PC-9 (cell line): ENCODE results near the gene HAGHL. TPM values are rescaled to one million over a fixed set of nuclear protein-coding genes. Genes with fewer than 3 reads are reported as not detected.

Experiments
- BruUV-seq: library from RNA; stranded (reverse); fragments of 400-500 nt; replicated peaks from 2 replicates; lab custom pipeline; 2021; lab: Mats Ljungman, UMichigan
- CTCF ChIA-PET: fragments of 300-600 bp; sonication (Branson Sonifier 250); formaldehyde crosslinking; loops from one replicate; lab custom pipeline; 2022; ENCODE audit warnings: antibody characterized with exemption; lab: Charles Lee
- POLR2A ChIA-PET: fragments of 300-600 bp; sonication (Branson Sonifier 250); formaldehyde crosslinking; loops from one replicate; lab custom pipeline; 2022; ENCODE audit warnings: antibody characterized with exemption; ENCODE audit not compliant: unreplicated experiment; lab: Charles Lee
- DNase-seq, 2 experiments: peaks; one replicate each; pipeline versions ENCODE4 v3.0.0 to v3.0.0-alpha.2; 2015 to 2022; ENCODE audit warnings: mixed read lengths in 1 of 2
- H2AFZ ChIP-seq: fragments of 200-600 bp; sonication (generic); 2 replicates; pipeline ENCODE4 v1.8.1; 2017; ENCODE audit warnings: antibody characterized with exemption
- H3F3A ChIP-seq: fragments of 200-600 bp; sonication (generic); 2 replicates; pipeline ENCODE4 v1.8.1; 2017; ENCODE audit warnings: antibody characterized with exemption, mild to moderate bottlenecking, low read depth; ENCODE audit not compliant: insufficient read depth
- H3K27ac ChIP-seq: fragments of 200-600 bp; sonication (generic); 2 replicates; pipeline ENCODE4 v1.6.1; 2016; ENCODE audit warnings: mixed run types
- H3K27me3 ChIP-seq: fragments of 200-600 bp; sonication (generic); 2 replicates; pipeline ENCODE4 v1.6.1; 2016; ENCODE audit warnings: low read depth, mixed run types; ENCODE audit not compliant: insufficient read depth
- H3K36me3 ChIP-seq: fragments of 200-600 bp; sonication (generic); 2 replicates; pipeline ENCODE4 v1.6.1; 2016; ENCODE audit warnings: low read depth, mixed run types
- H3K4me1 ChIP-seq: fragments of 200-600 bp; sonication (generic); replicated peaks from 2 replicates; pipeline ENCODE4 v1.6.1; 2016; ENCODE audit warnings: mixed run types; ENCODE audit not compliant: insufficient read depth
- H3K4me2 ChIP-seq: fragments of 200-600 bp; sonication (generic); 2 replicates; pipeline ENCODE4 v1.6.1; 2017; ENCODE audit warnings: mixed run types
- H3K4me3 ChIP-seq: fragments of 200-600 bp; sonication (generic); 2 replicates; pipeline ENCODE4 v1.6.1; 2016; ENCODE audit warnings: mixed run types
- H3K79me2 ChIP-seq: fragments of 200-600 bp; sonication (generic); 2 replicates; pipeline ENCODE4 v1.6.1; 2017; ENCODE audit warnings: low read depth, mixed run types
- H3K9me2 ChIP-seq: fragments of 200-600 bp; sonication (generic); 2 replicates; pipeline ENCODE4 v1.8.1; 2017; ENCODE audit warnings: mild to moderate bottlenecking; ENCODE audit not compliant: insufficient read depth
- H3K9me3 ChIP-seq: fragments of 200-600 bp; sonication (generic); 2 replicates; pipeline ENCODE4 v1.8.1; 2016; ENCODE audit warnings: low read depth; ENCODE audit not compliant: insufficient read depth
- H4K20me1 ChIP-seq: fragments of 200-600 bp; sonication (generic); 2 replicates; pipeline ENCODE4 v1.8.1; 2017; ENCODE audit not compliant: insufficient read depth
- EZH2 ChIP-seq: fragments of 200-600 bp; sonication (generic); IDR thresholded peaks from 2 replicates; pipeline ENCODE4 v1.8.0; 2017; ENCODE audit warnings: antibody characterized with exemption, low read depth
- intact Hi-C: fragments of 100-400 bp; cut with micrococcal nuclease; formaldehyde crosslinking; loops from one replicate; pipeline ENCODE4 v1.10.0; 2022; ENCODE audit not compliant: unreplicated experiment
- total RNA-seq: library from RNA; stranded (reverse); gene quantifications from 2 replicates; pipeline ENCODE4 v1.2.3, GENCODE V29; 2021
- TF ChIP-seq, protein P1 (sequence below): fragments of 200-600 bp; sonication (generic); conservative IDR thresholded peaks from 2 replicates; pipeline ENCODE4 v1.6.1; 2017; ENCODE audit warnings: mixed run types, antibody characterized with exemption, mild to moderate bottlenecking, moderate library complexity

The HAGHL gene
- total RNA-seq, 1 experiment from 2014 or later: 31.0 TPM

DNA sequence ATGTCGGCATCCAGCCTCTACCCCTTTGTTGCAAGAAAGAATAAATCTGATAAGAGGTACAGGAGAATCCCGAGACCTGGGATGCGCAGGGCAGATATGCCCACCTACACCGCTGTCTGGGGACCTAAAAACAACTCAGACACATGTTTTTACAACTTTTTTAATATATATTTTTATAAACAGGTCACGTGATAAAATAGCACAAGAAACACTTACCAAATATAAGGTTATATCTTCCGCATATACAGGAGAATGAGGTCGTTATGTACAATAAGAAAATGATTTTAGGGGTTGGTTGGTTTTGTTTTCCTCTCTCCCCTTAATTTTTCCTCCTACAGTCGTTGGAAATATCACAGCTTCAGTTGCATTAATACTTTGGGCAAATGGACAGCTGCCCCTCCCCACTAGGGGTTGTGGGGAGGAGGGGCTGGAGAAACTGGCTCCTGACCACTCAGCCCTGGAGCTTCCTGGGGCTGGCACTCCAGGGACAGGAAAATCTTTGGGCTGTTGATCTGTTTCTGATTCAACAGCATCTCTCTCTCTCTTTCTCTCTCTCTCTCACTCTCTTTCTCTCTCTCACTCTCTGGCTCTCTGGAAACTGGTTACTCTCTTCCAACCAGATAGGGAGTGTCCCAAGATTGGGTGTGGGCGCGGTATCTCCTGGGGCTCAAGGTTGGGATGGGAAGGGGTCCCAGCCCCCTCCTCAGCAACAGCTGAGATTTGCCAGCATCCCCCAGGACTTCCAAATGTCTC lies 34.4 kb upstream of the HAGHL start:
- Histone ChIP-seq H3K27me3 (no peaks in the 10 kb centered on the region), H3K4me2 (no peak overlapping the region), H3K27ac (no peak overlapping the region), H3K4me3 (no peak overlapping the region), H3K79me2 (peaks cover 13% of the 10 kb centered on the region), H3K9me3 (no peaks in the 10 kb centered on the region), H3K4me1 (peaks cover 18% of the 10 kb centered on the region), H3K36me3 (no peaks in the 10 kb centered on the region), H2AFZ (no peak overlapping the region), H4K20me1 (no peaks in the 10 kb centered on the region; the same call in 1 of the 2 replicates), H3K9me2 (no peaks in the 10 kb centered on the region), H3F3A (peaks cover 27% of the 10 kb centered on the region)
- CTCF ChIA-PET: no interaction called here
- intact Hi-C loops: no loop called here
- no peak for DNase-seq
- POLR2A ChIA-PET: no interaction called here
- no TSS peak for BruUV-seq
- no peak for TF ChIP-seq EZH2
- TF ChIP-seq, protein P1, sequence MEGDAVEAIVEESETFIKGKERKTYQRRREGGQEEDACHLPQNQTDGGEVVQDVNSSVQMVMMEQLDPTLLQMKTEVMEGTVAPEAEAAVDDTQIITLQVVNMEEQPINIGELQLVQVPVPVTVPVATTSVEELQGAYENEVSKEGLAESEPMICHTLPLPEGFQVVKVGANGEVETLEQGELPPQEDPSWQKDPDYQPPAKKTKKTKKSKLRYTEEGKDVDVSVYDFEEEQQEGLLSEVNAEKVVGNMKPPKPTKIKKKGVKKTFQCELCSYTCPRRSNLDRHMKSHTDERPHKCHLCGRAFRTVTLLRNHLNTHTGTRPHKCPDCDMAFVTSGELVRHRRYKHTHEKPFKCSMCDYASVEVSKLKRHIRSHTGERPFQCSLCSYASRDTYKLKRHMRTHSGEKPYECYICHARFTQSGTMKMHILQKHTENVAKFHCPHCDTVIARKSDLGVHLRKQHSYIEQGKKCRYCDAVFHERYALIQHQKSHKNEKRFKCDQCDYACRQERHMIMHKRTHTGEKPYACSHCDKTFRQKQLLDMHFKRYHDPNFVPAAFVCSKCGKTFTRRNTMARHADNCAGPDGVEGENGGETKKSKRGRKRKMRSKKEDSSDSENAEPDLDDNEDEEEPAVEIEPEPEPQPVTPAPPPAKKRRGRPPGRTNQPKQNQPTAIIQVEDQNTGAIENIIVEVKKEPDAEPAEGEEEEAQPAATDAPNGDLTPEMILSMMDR: no peak

DNA sequence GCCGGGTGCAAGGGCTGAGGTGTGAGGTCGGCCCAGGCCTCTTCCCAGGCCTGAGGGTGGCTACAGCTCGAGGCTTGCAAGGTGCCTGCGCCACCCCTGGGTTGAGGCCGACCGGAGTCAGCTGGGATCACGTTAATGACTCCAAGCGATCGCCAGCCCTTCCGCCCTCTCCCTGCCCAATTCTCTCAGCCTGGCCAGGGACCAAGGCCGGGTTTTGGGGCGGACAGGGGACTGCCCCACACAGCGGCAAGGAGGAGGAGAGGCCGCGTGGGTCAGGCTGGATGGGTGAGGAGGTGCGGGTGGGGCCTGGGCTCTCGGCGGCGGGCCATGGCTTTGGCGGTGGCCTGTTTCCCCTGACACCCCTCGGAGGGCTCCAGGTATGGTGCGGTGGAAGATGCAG lies 33.5 kb upstream of the HAGHL start:
- ChIA-PET POLR2A (no interaction called here), CTCF (no interaction called here)
- no TSS peak for BruUV-seq
- Histone ChIP-seq H3K79me2 (peaks cover 13% of the 10 kb centered on the region), H3K36me3 (no peaks in the 10 kb centered on the region), H2AFZ (no peak overlapping the region), H3K9me3 (no peaks in the 10 kb centered on the region), H3K9me2 (no peaks in the 10 kb centered on the region), H3K4me2 (no peak overlapping the region), H3K27ac (no peak overlapping the region), H3K27me3 (no peaks in the 10 kb centered on the region), H4K20me1 (no peaks in the 10 kb centered on the region), H3K4me1 (peaks cover 18% of the 10 kb centered on the region), H3F3A (peaks cover 22% of the 10 kb centered on the region), H3K4me3 (no peak overlapping the region)
- intact Hi-C loops: no loop called here
- DNase-seq: no peak
- TF ChIP-seq EZH2: no peak
- TF ChIP-seq, protein P1: no peak

DNA sequence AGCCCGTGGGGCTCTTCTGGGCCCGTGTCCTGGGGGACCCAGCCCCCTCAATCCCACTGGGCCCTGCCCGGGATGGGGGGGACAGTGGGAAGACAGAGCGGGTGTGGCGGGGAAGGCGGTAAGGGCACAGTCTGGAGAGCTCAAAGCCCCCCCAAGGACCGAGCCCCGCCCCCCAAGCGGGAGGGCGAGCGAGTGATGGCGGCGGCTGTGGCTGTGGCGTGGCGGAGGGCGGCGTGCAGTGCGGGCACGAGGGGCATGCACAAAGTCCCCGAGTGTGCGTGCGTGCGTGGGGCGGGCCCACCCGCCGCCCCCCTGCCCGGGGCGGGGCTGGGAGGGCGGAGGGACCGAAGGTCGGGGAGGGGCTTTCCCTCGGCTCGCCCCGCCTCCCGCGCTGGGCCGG lies 33.1 kb upstream of the HAGHL start:
- Histone ChIP-seq H3F3A (peaks cover 22% of the 10 kb centered on the region), H3K9me2 (no peaks in the 10 kb centered on the region), H3K27me3 (no peaks in the 10 kb centered on the region), H4K20me1 (no peaks in the 10 kb centered on the region), H2AFZ (no peak overlapping the region), H3K4me1 (peaks cover 18% of the 10 kb centered on the region), H3K4me3 (no peak overlapping the region), H3K27ac (no peak overlapping the region), H3K9me3 (no peaks in the 10 kb centered on the region), H3K79me2 (peaks cover 11% of the 10 kb centered on the region), H3K4me2 (no peak overlapping the region), H3K36me3 (no peaks in the 10 kb centered on the region)
- no peak for TF ChIP-seq EZH2
- TF ChIP-seq, protein P1: no peak
- intact Hi-C loops: no loop called here
- DNase-seq: no peak
- POLR2A ChIA-PET: no interaction called here
- CTCF ChIA-PET: no interaction called here
- BruUV-seq: no TSS peak
